UCSD-AML1 (cell line): ENCODE measurements around the gene PPP1R16B.

Source experiments
- DNase-seq: peaks from one replicate; lab custom pipeline; 2025; ENCODE audit not compliant: unreplicated experiment; lab: John Stamatoyannopoulos, UW

PPP1R16B gene

DNA sequence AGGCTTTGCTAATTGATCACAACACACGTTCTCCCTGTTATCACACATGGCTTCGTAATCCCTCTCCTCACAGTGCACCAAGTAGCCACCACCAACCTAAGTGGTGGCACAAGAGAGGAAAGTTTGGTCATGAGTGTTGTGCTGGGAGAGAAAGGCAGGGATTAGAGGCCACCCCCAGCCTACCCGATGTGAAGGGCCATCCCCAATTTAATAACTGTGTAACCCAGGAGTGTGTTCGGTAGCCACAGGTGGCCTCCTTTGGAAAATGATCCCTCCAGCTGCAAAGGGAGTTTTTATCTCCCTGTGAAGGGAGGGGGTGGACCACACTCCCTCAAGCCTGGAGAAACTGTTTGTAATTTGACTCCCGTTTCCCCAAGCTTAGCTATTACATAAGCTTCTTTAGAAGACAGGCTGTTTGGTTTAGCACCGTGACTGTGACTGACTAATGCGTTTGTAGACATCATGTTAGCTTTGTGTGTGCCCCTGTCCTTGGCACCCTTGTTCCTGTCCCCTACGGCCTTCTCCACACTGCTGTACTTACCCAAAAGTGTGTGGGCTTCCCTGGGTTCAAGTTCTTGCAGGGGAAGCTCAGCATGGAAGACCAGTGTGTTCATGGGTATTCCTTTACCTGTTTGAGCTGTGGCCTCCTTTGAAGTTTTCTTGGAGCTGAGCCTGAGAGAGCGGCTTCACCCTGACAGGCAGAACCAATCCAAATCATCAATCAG lies 20.6 kb downstream of the PPP1R16B start:
- DNase-seq, result no peak

DNA sequence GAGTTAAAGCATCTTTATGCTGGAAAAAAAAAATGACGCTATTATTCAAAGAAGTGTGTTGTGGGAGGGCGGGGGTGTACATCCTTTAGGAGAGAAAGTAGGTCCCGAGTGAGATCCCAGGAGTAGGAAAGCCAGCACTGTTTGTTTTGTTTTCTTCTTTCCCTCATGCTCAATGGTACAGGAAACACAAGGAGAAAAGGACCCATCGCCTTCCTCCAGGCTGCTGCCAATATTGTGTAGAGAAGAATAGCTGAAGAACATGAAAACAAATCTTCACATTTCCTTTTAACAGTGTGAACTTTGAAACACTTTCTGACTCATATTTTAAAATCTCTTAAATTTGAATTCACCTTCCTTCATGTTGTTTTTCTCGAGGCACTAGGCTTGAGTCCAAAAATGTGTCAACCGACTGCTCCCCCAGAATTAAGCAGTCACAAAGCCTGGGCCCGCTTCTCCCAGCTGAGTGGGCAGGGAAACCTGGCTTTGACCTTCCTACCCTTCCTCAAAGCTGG lies 22.3 kb downstream of the PPP1R16B start:
- DNase-seq, result no peak

- DNase-seq, result no peak
Observed at GRCh38 chr20:38828514-38829295, 23.2 kb downstream of the PPP1R16B start.

- no peak for DNase-seq
Observed at GRCh38 chr20:38829296-38829875, 23.9 kb downstream of the PPP1R16B start.

GRCh38 chr20:38830356-38830755 lies 24.9 kb downstream of the PPP1R16B start:
- no peak for DNase-seq

GRCh38 chr20:38831049-38831691 lies 25.7 kb downstream of the PPP1R16B start:
- DNase-seq, result no peak

- DNase-seq, result no peak
Observed at GRCh38 chr20:38831995-38832620, 26.6 kb downstream of the PPP1R16B start.

GRCh38 chr20:38833154-38833856 lies 27.8 kb downstream of the PPP1R16B start:
- DNase-seq, result no peak

GRCh38 chr20:38833857-38834164 lies 28.3 kb downstream of the PPP1R16B start:
- no peak for DNase-seq

GRCh38 chr20:38834868-38835267 lies 29.4 kb downstream of the PPP1R16B start:
- DNase-seq, result no peak

DNA sequence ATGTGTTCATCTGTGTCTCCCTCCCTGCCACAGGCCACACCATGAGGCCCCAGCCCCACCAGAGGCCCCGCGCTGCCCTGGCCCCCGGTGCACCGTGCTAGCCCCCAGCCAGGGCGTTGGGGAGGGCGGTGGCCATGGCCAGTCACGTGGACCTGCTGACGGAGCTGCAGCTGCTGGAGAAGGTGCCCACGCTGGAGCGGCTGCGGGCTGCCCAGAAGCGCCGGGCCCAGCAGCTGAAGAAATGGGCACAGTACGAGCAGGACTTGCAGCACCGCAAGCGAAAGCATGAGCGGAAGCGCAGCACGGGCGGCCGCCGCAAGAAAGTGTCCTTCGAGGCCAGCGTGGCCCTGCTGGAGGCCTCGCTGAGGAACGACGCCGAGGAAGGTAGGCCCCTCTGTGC lies 30.3 kb downstream of the PPP1R16B start:
- no peak for DNase-seq

GRCh38 chr20:38836991-38837390 lies 31.5 kb downstream of the PPP1R16B start:
- DNase-seq, result no peak

DNA sequence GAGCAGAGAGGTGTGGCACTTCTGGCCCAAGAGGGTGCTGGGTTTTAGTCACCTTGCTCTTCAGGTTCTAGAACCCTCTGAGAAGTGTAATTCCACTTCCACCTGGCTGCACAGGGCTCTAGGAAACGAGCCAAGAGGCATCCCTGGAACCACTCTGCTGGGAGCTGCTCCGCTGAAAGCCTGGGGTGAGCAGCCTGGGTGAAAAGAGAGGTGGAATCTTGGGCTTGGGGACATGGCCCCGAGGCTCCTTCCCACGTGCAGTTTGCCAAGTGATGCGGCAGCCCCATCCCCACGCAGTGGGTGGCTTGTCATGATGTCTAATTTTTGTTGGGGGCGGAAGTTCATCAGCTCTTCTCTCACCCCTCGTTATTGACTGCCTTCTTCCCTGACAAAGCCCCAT lies 32.8 kb downstream of the PPP1R16B start:
- no peak for DNase-seq

DNA sequence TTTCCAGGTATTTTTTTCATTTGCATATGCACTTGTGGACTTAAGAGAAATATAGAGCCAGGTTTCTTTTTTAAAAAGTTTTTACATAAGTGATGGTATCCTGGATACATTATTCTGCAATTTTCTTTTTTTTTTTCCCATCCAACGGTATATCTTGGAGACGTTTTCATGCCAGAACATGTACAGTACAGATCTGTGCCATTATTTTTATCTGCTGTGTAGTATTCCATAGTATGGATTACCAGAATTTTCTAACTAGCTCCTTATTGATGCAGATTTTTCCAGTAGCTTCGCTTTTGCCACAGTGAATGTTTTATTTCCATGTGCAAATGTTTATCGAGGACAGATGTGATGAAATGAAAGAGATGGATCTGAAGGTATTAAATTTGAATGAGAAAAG lies 34.1 kb downstream of the PPP1R16B start:
- no peak for DNase-seq

GRCh38 chr20:38840053-38840893 lies 34.8 kb downstream of the PPP1R16B start:
- no peak for DNase-seq

DNA sequence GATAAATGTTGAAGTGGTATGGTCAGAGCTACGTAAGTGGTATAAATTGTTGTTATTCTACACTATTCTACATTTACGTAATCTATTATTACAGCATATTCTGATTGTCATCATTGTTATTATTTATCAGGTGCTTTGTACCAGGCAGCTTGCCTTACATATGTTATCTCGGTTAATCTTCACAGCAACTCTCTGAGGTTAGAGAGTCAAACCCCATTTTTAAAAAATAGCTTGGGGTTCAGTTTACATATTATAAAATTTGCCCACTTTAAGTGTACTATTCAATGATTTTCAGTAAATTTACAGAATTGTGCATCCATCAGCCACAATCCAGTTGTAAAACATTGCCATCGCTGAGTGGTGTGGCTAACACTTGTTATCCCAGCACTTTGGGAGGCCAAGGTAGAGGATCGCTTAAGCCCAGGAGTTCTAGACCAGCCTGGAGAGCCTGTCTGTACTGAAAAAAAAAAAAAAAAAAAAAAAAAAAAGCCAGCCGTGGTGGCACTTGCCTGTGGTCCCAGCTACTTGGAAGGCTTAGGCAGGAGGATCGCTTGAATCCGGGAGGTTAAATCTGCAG lies 35.5 kb downstream of the PPP1R16B start:
- DNase-seq, result no peak

DNA sequence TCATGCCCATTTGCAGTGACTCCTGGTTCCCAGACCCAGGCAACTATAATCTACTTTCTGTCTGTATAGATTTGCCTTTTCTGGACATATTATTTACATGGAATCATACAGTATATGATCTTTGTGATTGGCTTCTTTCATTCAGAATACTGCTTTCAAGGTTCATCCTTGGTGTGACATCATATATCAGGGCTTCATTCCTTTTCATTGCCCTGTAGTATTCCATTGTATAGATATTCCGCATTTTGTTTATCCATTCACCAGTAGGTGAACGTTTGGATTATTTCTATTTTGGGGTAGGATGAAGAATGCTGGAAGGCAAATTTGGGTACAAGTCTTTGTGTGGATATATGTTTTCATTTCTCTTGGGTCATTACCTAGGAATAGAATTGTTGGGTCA lies 36.1 kb downstream of the PPP1R16B start:
- DNase-seq, result no peak

DNA sequence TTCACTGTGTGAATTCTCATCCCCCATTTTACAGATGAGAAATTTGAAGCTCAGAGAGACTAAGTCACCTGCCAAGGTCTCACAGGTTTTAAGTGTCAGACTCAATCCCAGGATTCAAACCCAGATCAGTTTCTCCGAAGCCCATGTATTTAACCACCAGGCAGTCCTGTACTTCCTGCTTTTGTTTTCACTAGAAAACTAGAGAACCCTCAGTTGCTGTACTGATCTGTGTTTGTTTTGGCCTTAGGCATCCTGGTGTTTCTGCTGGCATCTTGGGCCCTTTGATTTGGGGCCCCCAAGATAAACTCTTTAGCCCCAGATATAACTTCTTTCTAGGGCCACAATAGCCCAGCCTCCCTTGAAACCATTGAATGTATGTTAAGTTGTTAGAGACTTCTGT lies 36.5 kb downstream of the PPP1R16B start:
- no peak for DNase-seq

GRCh38 chr20:38842558-38842981 lies 37.1 kb downstream of the PPP1R16B start:
- no peak for DNase-seq
